ENCODE data around the gene CD99L2. TPM values are rescaled to one million over a fixed set of nuclear protein-coding genes. Genes with fewer than 3 reads are reported as not detected.

The CD99L2 gene
- polyA plus RNA-seq, 6 donors from 2014 or later: 8.8 to 19.9 (median 10.7) TPM

GRCh38 chrX:150768132-150768485 lies 130.4 kb downstream of the CD99L2 start:
- H3K27me3 Mint-ChIP-seq: no peaks in the 10 kb centered on the region
- no peak overlapping the region for H3K4me3 Mint-ChIP-seq
- DNase-seq (no peak), ATAC-seq (ENCODE audit: low read depth in 2 of 2) (no peak)
- H3K9me3 Mint-ChIP-seq: no peaks in the 10 kb centered on the region
- peak overlapping the region in 1 of 6 donors; percentile 63 for H3K27ac Mint-ChIP-seq
- H3K4me1 Mint-ChIP-seq: peaks cover 0 to 6% (median 0%) of the 10 kb centered on the region in 3 donors
- no peaks in the 10 kb centered on the region for H3K36me3 Mint-ChIP-seq

- Mint-ChIP-seq H3K27ac (peak overlapping the region in 1 of 6 donors; percentile 63), H3K9me3 (no peaks in the 10 kb centered on the region)
- ATAC-seq (ENCODE audit: low read depth in 2 of 2): no peak
These were observed 130.9 kb downstream of the CD99L2 start for GRCh38 chrX:150767475-150768131.

GRCh38 chrX:150767045-150767395 lies 131.4 kb downstream of the CD99L2 start:
- Mint-ChIP-seq H3K27me3 (no peaks in the 10 kb centered on the region), H3K36me3 (no peaks in the 10 kb centered on the region), H3K9me3 (no peaks in the 10 kb centered on the region), H3K27ac (peak overlapping the region in 1 of 6 donors; percentile 42), H3K4me1 (peaks cover 0 to 1% (median 0%) of the 10 kb centered on the region in 3 donors), H3K4me3 (no peak overlapping the region)
- no peak for ATAC-seq (ENCODE audit: low read depth in 2 of 2)
- no peak for DNase-seq

More at GRCh38 chrX:150767475-150768131, 130.9 kb downstream of the CD99L2 start:
- Mint-ChIP-seq H3K4me3 (no peak overlapping the region), H3K27me3 (no peaks in the 10 kb centered on the region), H3K4me1 (peaks cover 0 to 6% (median 0%) of the 10 kb centered on the region in 3 donors), H3K36me3 (no peaks in the 10 kb centered on the region)
- DNase-seq: no peak

- H3K4me1 Mint-ChIP-seq: no peaks in the 10 kb centered on the region
- H3K36me3 Mint-ChIP-seq: no peaks in the 10 kb centered on the region
- no peak overlapping the region for H3K4me3 Mint-ChIP-seq
- DNase-seq (no peak), ATAC-seq (ENCODE audit: low read depth in 2 of 2) (no peak)
- H3K9me3 Mint-ChIP-seq: no peaks in the 10 kb centered on the region
- peak overlapping the region in 2 of 6 donors; percentile 42 to 76 for H3K27ac Mint-ChIP-seq
- H3K27me3 Mint-ChIP-seq: no peaks in the 10 kb centered on the region
These were observed 132.0 kb downstream of the CD99L2 start for GRCh38 chrX:150766351-150767044.

GRCh38 chrX:150765782-150766350 lies 132.6 kb downstream of the CD99L2 start:
- Mint-ChIP-seq H3K27ac (peak overlapping the region in 1 of 6 donors; percentile 76), H3K9me3 (no peaks in the 10 kb centered on the region), H3K4me3 (no peak overlapping the region), H3K27me3 (no peaks in the 10 kb centered on the region), H3K4me1 (no peaks in the 10 kb centered on the region), H3K36me3 (no peaks in the 10 kb centered on the region)
- no peak for ATAC-seq (ENCODE audit: low read depth in 2 of 2)
- no peak for DNase-seq

GRCh38 chrX:150765237-150765636 lies 133.2 kb downstream of the CD99L2 start:
- no peaks in the 10 kb centered on the region for H3K36me3 Mint-ChIP-seq

GRCh38 chrX:150763810-150764209 lies 134.7 kb downstream of the CD99L2 start:
- H3K4me1 Mint-ChIP-seq: no peaks in the 10 kb centered on the region
- no peak for ATAC-seq (ENCODE audit: low read depth in 2 of 2)

More at GRCh38 chrX:150765237-150765636, 133.2 kb downstream of the CD99L2 start:
- Mint-ChIP-seq H3K4me1 (no peaks in the 10 kb centered on the region), H3K4me3 (no peak overlapping the region), H3K27me3 (no peaks in the 10 kb centered on the region), H3K27ac (peak overlapping the region in 1 of 6 donors; percentile 36), H3K9me3 (no peaks in the 10 kb centered on the region)
- ATAC-seq (ENCODE audit: low read depth in 2 of 2) (no peak), DNase-seq (no peak)

GRCh38 chrX:150763303-150763797 lies 135.1 kb downstream of the CD99L2 start:
- H3K36me3 Mint-ChIP-seq: no peaks in the 10 kb centered on the region

More at GRCh38 chrX:150763810-150764209, 134.7 kb downstream of the CD99L2 start:
- H3K27ac Mint-ChIP-seq: peak overlapping the region in 3 of 6 donors; percentile 23 to 88 (median 60)
- no peaks in the 10 kb centered on the region for H3K36me3 Mint-ChIP-seq
- no peaks in the 10 kb centered on the region for H3K27me3 Mint-ChIP-seq
- DNase-seq: no peak
- H3K4me3 Mint-ChIP-seq: no peak overlapping the region
- no peaks in the 10 kb centered on the region for H3K9me3 Mint-ChIP-seq

GRCh38 chrX:150762258-150763165 lies 136.0 kb downstream of the CD99L2 start:
- Mint-ChIP-seq H3K36me3 (no peaks in the 10 kb centered on the region), H3K27me3 (no peaks in the 10 kb centered on the region), H3K9me3 (no peaks in the 10 kb centered on the region), H3K4me3 (peak overlapping the region in 1 of 8 donors; percentile 74), H3K27ac (peak overlapping the region in 1 of 6 donors; percentile 76), H3K4me1 (peaks cover 0 to 3% (median 0%) of the 10 kb centered on the region in 3 donors)
- ATAC-seq (ENCODE audit: low read depth in 2 of 2): no peak
- no peak for DNase-seq

More at GRCh38 chrX:150763303-150763797, 135.1 kb downstream of the CD99L2 start:
- Mint-ChIP-seq H3K27ac (peak overlapping the region in 2 of 6 donors; percentile 60 to 88), H3K9me3 (no peaks in the 10 kb centered on the region), H3K4me1 (no peaks in the 10 kb centered on the region), H3K4me3 (no peak overlapping the region), H3K27me3 (no peaks in the 10 kb centered on the region)
- no peak for ATAC-seq (ENCODE audit: low read depth in 2 of 2)
- no peak for DNase-seq

- no peaks in the 10 kb centered on the region for H3K36me3 Mint-ChIP-seq
These were observed 136.7 kb downstream of the CD99L2 start for GRCh38 chrX:150761819-150762216.

GRCh38 chrX:150761176-150761818 lies 137.2 kb downstream of the CD99L2 start:
- DNase-seq: no peak
- Mint-ChIP-seq H3K4me3 (no peak overlapping the region), H3K4me1 (peaks cover 0 to 3% (median 0%) of the 10 kb centered on the region in 3 donors), H3K36me3 (no peaks in the 10 kb centered on the region), H3K27ac (peak overlapping the region in 2 of 6 donors; percentile 12 to 53), H3K9me3 (peaks cover 0 to 1% (median 0%) of the 10 kb centered on the region in 7 donors), H3K27me3 (no peaks in the 10 kb centered on the region)
- ATAC-seq (ENCODE audit: low read depth in 2 of 2): no peak

More at GRCh38 chrX:150761819-150762216, 136.7 kb downstream of the CD99L2 start:
- peaks cover 0 to 3% (median 0%) of the 10 kb centered on the region in 3 donors for H3K4me1 Mint-ChIP-seq
- H3K4me3 Mint-ChIP-seq: no peak overlapping the region
- DNase-seq (no peak), ATAC-seq (ENCODE audit: low read depth in 2 of 2) (no peak)
- peaks cover 0 to 1% (median 0%) of the 10 kb centered on the region in 7 donors for H3K9me3 Mint-ChIP-seq
- no peak overlapping the region for H3K27ac Mint-ChIP-seq
- no peaks in the 10 kb centered on the region for H3K27me3 Mint-ChIP-seq

GRCh38 chrX:150759568-150760416 lies 138.7 kb downstream of the CD99L2 start:
- Mint-ChIP-seq H3K4me1 (peaks cover 0 to 3% (median 0%) of the 10 kb centered on the region in 3 donors), H3K27ac (no peak overlapping the region), H3K4me3 (no peak overlapping the region), H3K36me3 (no peaks in the 10 kb centered on the region), H3K9me3 (peaks cover 0 to 1% (median 0%) of the 10 kb centered on the region in 7 donors), H3K27me3 (no peaks in the 10 kb centered on the region)
- ATAC-seq (ENCODE audit: low read depth in 2 of 2) (no peak), DNase-seq (no peak)
